SHP77 (cell line): ENCODE data around the gene ATP8A2.

Source experiments
- DNase-seq, 2 experiments: peaks; one replicate each; lab custom pipeline; 2025; lab: John Stamatoyannopoulos, UW

ATP8A2 gene

GRCh38 chr13:25384758-25385410, 13.1 kb downstream of the ATP8A2 start:
- DNase-seq = no peak

GRCh38 chr13:25391932-25392331, 20.2 kb downstream of the ATP8A2 start:
- no peak for DNase-seq

GRCh38 chr13:25394402-25395060, 22.8 kb downstream of the ATP8A2 start:
- no peak for DNase-seq

GRCh38 chr13:25397763-25398162, 26.0 kb downstream of the ATP8A2 start:
- no peak for DNase-seq

- DNase-seq = no peak
These were observed 29.2 kb downstream of the ATP8A2 start for GRCh38 chr13:25400925-25401324.

- no peak for DNase-seq
These were observed 30.2 kb downstream of the ATP8A2 start for GRCh38 chr13:25401958-25402357.

- peak in 1 of 2 experiments; percentile 4 for DNase-seq
These were observed 34.6 kb downstream of the ATP8A2 start for GRCh38 chr13:25406377-25406776.

- no peak for DNase-seq
These were observed 38.2 kb downstream of the ATP8A2 start for GRCh38 chr13:25409938-25410337.

GRCh38 chr13:25415241-25415640, 43.5 kb downstream of the ATP8A2 start:
- no peak for DNase-seq

GRCh38 chr13:25417535-25417934, 45.8 kb downstream of the ATP8A2 start:
- DNase-seq = no peak

GRCh38 chr13:25420161-25420560, 48.4 kb downstream of the ATP8A2 start:
- no peak for DNase-seq

GRCh38 chr13:25421612-25422011, 49.8 kb downstream of the ATP8A2 start:
- DNase-seq = no peak

- no peak for DNase-seq
These were observed 50.4 kb downstream of the ATP8A2 start for GRCh38 chr13:25422153-25422552.

- no peak for DNase-seq
These were observed 52.1 kb downstream of the ATP8A2 start for GRCh38 chr13:25423831-25424230.

GRCh38 chr13:25429466-25429865, 57.7 kb downstream of the ATP8A2 start:
- no peak for DNase-seq

- no peak for DNase-seq
These were observed 60.9 kb downstream of the ATP8A2 start for GRCh38 chr13:25432691-25433090.

GRCh38 chr13:25440061-25440460, 68.3 kb downstream of the ATP8A2 start:
- DNase-seq = no peak

GRCh38 chr13:25446261-25446660, 74.5 kb downstream of the ATP8A2 start:
- DNase-seq = no peak

GRCh38 chr13:25447396-25447795, 75.6 kb downstream of the ATP8A2 start:
- no peak for DNase-seq

GRCh38 chr13:25453850-25454365, 82.1 kb downstream of the ATP8A2 start:
- no peak for DNase-seq

GRCh38 chr13:25455146-25455545, 83.4 kb downstream of the ATP8A2 start:
- no peak for DNase-seq

GRCh38 chr13:25457566-25457965, 85.8 kb downstream of the ATP8A2 start:
- DNase-seq = no peak

- DNase-seq = no peak
These were observed 90.7 kb downstream of the ATP8A2 start for GRCh38 chr13:25462301-25463125.
